ENCODE measurements around the gene FAIM.

GRCh38 chr3:138646008-138646407 is 37.4 kb downstream of the FAIM start:
- TF ChIP-seq CTCF (IDR thresholded peaks at IDR 0.05) (no peak), POLR2A (IDR thresholded peaks at IDR 0.05) (no peak)
